ENCODE measurements around the gene UBAP1L. TPM values are rescaled to one million over a fixed set of nuclear protein-coding genes. Genes with fewer than 3 reads are reported as not detected.

Gene UBAP1L
- total RNA-seq, 1 experiment from 2014 or later: 2.5 TPM

DNA sequence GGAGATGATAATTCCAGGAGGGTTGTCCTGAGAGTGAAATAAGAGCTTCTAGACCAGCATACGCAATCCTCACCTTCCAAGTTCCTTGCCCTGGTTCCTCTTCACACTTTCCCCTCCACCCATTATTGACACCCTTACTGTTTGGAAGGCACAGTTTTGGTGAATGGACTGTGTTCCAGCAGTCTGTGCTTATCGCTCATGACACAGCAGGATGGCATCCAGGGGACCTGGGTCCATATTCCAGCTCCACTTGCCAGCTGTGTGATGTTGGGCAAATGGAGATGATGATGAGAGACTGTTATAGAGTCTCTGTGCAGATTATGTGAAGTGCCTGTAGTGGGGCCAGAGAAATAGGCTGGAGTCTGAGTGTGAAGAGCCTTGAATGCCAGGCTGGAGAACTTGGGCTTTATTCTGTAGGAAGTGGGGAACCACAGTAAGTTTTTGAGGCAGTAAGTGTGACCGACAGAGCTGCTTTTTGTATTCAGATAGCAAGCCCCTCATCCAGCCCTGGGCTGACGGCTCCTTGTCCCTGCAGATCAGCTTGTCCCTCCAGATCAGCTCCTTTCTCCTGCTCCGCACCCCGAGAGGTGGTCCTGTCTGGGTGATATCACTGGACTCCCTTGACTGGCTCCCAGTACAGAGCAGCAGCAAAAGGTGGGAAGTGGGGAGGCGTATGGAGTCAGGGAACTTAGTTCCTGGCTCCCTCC lies 30.3 kb downstream of the UBAP1L start:
- CTCF ChIA-PET: interaction anchor here (0.5 to 0.6 kb wide), 3 partner anchors 18 to 38 kb away, joined by 3 to 8 read pairs (median 6); no protein-coding TSS in a partner anchor
- no peak for DNase-seq
- Histone ChIP-seq H3K4me1 (replicated peaks; ENCODE audit: insufficient read depth) (no peaks in the 10 kb centered on the region), H3K9me3 (ENCODE audit: insufficient read depth, low read depth) (no peaks in the 10 kb centered on the region), H3K27me3 (ENCODE audit: insufficient read depth, low read depth) (peaks cover 3% of the 10 kb centered on the region; the same call in 1 of the 2 replicates), H3K36me3 (ENCODE audit: low read depth) (no peaks in the 10 kb centered on the region), H4K20me1 (ENCODE audit: insufficient read depth) (no peaks in the 10 kb centered on the region), H3K9me2 (ENCODE audit: insufficient read depth) (no peaks in the 10 kb centered on the region), H2AFZ (no peak overlapping the region), H3F3A (ENCODE audit: insufficient read depth, low read depth) (no peaks in the 10 kb centered on the region), H3K27ac (no peak overlapping the region), H3K4me3 (no peak overlapping the region), H3K79me2 (ENCODE audit: low read depth) (no peaks in the 10 kb centered on the region), H3K4me2 (no peak overlapping the region)
- no peak for TF ChIP-seq CTCF (conservative IDR thresholded peaks at IDR 0.05)
- no peak for TF ChIP-seq EZH2 (IDR thresholded peaks at IDR 0.05; ENCODE audit: low read depth)
- BruUV-seq (replicated peaks): no TSS peak
- intact Hi-C loops (cut with micrococcal nuclease; ENCODE audit: unreplicated experiment): no loop called here
- POLR2A ChIA-PET (ENCODE audit: unreplicated experiment): interaction anchor here (0.7 kb wide), 1 partner anchor 39 kb away, joined by 3 read pairs; the partner anchor contains the start of gene SLC51B

DNA sequence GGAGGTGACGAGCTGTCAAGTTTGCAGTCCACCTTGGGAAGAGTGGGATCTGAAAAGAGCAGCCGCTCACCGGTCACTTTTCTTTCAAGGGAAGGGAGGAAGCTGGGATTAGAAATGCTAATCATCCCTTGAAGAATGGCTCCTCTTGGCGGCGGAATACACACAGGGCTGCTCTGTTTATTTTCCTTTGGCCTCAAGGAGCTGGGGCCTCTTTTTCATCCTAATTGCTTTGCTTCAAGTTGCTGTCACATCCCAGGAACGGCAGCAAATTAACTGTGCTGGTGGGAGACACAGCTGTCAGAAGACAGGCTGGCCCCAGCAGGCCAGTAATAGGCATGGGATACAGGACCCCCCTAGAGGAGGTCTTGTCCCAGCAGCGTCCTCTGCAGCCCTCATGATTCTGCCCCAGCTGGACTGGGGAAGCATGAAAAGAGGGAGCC lies 31.7 kb downstream of the UBAP1L start:
- DNase-seq: no peak
- H3K4me2 ChIP-seq: no peak overlapping the region
- no peaks in the 10 kb centered on the region for H3K4me1 ChIP-seq (replicated peaks; ENCODE audit: insufficient read depth)
- H3K4me3 ChIP-seq: no peak overlapping the region
- TF ChIP-seq EZH2 (IDR thresholded peaks at IDR 0.05; ENCODE audit: low read depth): no peak
- no peak for TF ChIP-seq CTCF (conservative IDR thresholded peaks at IDR 0.05)
- CTCF ChIA-PET: interaction anchor here (0.7 kb wide), 1 partner anchor 215 kb away, joined by 3 read pairs; no protein-coding TSS in a partner anchor
- intact Hi-C loops (cut with micrococcal nuclease; ENCODE audit: unreplicated experiment): no loop called here
- H3K27me3 ChIP-seq (ENCODE audit: insufficient read depth, low read depth): peaks cover 3% of the 10 kb centered on the region; the same call in 1 of the 2 replicates
- H3K27ac ChIP-seq: no peak overlapping the region
- no peaks in the 10 kb centered on the region for H3K9me3 ChIP-seq (ENCODE audit: insufficient read depth, low read depth)
- H3K79me2 ChIP-seq (ENCODE audit: low read depth): no peaks in the 10 kb centered on the region
- no peaks in the 10 kb centered on the region for H3F3A ChIP-seq (ENCODE audit: insufficient read depth, low read depth)
- H4K20me1 ChIP-seq (ENCODE audit: insufficient read depth): no peaks in the 10 kb centered on the region
- no peaks in the 10 kb centered on the region for H3K9me2 ChIP-seq (ENCODE audit: insufficient read depth)
- H2AFZ ChIP-seq: no peak overlapping the region
- POLR2A ChIA-PET (ENCODE audit: unreplicated experiment): no interaction called here
- no TSS peak for BruUV-seq (replicated peaks)
- no peaks in the 10 kb centered on the region for H3K36me3 ChIP-seq (ENCODE audit: low read depth)

DNA sequence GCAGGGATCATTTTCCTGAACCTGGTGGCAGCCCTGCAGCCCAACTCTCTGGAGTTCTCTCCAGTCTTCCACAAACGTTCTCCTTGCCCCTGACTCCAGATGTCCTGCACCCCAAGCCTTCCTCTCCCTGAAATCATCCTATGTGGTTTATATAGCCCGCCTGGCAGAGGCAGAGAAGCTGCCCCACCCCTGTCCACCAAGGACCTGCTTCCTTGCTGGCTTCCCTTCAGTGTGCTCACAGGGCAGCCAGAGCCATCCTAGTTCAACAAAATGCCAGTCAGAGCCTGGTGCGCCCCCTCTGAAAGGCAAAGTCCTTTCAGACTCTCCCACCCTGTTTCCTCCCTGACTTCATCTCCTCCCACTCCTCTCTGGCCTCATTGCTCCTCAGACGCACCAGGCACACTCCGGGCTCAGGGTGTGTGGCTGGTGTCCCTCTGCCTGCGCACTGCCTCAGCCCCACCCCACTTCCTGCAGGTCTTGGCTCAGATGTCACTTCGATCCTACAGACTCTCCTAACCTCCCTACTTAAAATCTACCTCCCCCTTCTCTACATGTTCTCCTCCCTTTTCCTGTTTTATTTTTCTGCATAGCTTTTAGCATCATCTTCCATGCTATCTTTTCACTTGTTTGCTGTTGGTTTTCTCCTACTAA lies 32.6 kb downstream of the UBAP1L start:
- no peak overlapping the region for H3K4me3 ChIP-seq
- CTCF ChIA-PET: interaction anchor here (0.7 kb wide), 1 partner anchor 215 kb away, joined by 3 read pairs; no protein-coding TSS in a partner anchor

More for the DNA sequence above, 32.6 kb downstream of the UBAP1L start:
- H4K20me1 ChIP-seq (ENCODE audit: insufficient read depth): no peaks in the 10 kb centered on the region
- no peaks in the 10 kb centered on the region for H3K79me2 ChIP-seq (ENCODE audit: low read depth)
- POLR2A ChIA-PET (ENCODE audit: unreplicated experiment): interaction anchor here (0.6 kb wide), 1 partner anchor 39 kb away, joined by 5 read pairs; no protein-coding TSS in a partner anchor
- no peaks in the 10 kb centered on the region for H3K4me1 ChIP-seq (replicated peaks; ENCODE audit: insufficient read depth)
- TF ChIP-seq CTCF (conservative IDR thresholded peaks at IDR 0.05) (no peak), EZH2 (IDR thresholded peaks at IDR 0.05; ENCODE audit: low read depth) (no peak)
- no peak overlapping the region for H3K27ac ChIP-seq
- peaks cover 3% of the 10 kb centered on the region; the same call in 1 of the 2 replicates for H3K27me3 ChIP-seq (ENCODE audit: insufficient read depth, low read depth)
- DNase-seq: peak in 1 of 2 experiments; percentile 32
- H2AFZ ChIP-seq: no peak overlapping the region
- H3K9me2 ChIP-seq (ENCODE audit: insufficient read depth): no peaks in the 10 kb centered on the region
- no peak overlapping the region for H3K4me2 ChIP-seq
- intact Hi-C loops (cut with micrococcal nuclease; ENCODE audit: unreplicated experiment): no loop called here
- no TSS peak for BruUV-seq (replicated peaks)
- no peaks in the 10 kb centered on the region for H3K9me3 ChIP-seq (ENCODE audit: insufficient read depth, low read depth)
- no peaks in the 10 kb centered on the region for H3K36me3 ChIP-seq (ENCODE audit: low read depth)
- H3F3A ChIP-seq (ENCODE audit: insufficient read depth, low read depth): no peaks in the 10 kb centered on the region
